Skeletal muscle tissue (tissue), 4 donors: ENCODE measurements around the gene ARHGEF16. TPM values are rescaled to one million over a fixed set of nuclear protein-coding genes. Genes with fewer than 3 reads are reported as not detected.

Source experiments
- H3K27ac ChIP-seq: one replicate; pipeline ENCODE4 v1.7.0; 2013; ENCODE audit warnings: mild to moderate bottlenecking, low read depth, low read length, inconsistent platforms
- H3K27me3 ChIP-seq, 3 donors: one replicate each; pipeline ENCODE4 v1.7.0; 2013; ENCODE audit warnings: low read length in 3 of 3; ENCODE audit not compliant: control insufficient read depth in 3 of 3, insufficient read depth in 3 of 3
- H3K36me3 ChIP-seq, 3 donors: one replicate each; pipeline ENCODE4 v1.7.0; 2013; ENCODE audit warnings: low read length in 3 of 3; ENCODE audit not compliant: control insufficient read depth in 3 of 3, insufficient read depth in 3 of 3
- H3K4me1 ChIP-seq, 3 donors: one replicate each; pipeline ENCODE4 v1.7.0; 2013; ENCODE audit warnings: low read length in 3 of 3, mild to moderate bottlenecking in 3 of 3; ENCODE audit not compliant: control insufficient read depth in 3 of 3, insufficient read depth in 3 of 3
- H3K4me3 ChIP-seq, 3 donors: one replicate each; pipeline ENCODE4 v1.7.0; 2013; ENCODE audit warnings: low read length in 3 of 3
- H3K9ac ChIP-seq, 3 donors: one replicate each; pipeline ENCODE4 v1.7.0; 2013; ENCODE audit warnings: low read length in 3 of 3, mild to moderate bottlenecking in 3 of 3, moderate library complexity in 2 of 3, low read depth in 1 of 3
- H3K9me3 ChIP-seq, 3 donors: one replicate each; pipeline ENCODE4 v1.7.0; 2013; ENCODE audit warnings: low read length in 3 of 3; ENCODE audit not compliant: control insufficient read depth in 3 of 3
- total RNA-seq: library from RNA; depleted of rRNA; stranded (reverse); fragments of >200 nt; gene quantifications from one replicate; pipeline ENCODE4 v1.2.3, GENCODE V29; 2014
- donor health status: Osteomylitis.

The ARHGEF16 gene
- total RNA-seq, 1 donor from 2014 or later, result 0.52 TPM

DNA sequence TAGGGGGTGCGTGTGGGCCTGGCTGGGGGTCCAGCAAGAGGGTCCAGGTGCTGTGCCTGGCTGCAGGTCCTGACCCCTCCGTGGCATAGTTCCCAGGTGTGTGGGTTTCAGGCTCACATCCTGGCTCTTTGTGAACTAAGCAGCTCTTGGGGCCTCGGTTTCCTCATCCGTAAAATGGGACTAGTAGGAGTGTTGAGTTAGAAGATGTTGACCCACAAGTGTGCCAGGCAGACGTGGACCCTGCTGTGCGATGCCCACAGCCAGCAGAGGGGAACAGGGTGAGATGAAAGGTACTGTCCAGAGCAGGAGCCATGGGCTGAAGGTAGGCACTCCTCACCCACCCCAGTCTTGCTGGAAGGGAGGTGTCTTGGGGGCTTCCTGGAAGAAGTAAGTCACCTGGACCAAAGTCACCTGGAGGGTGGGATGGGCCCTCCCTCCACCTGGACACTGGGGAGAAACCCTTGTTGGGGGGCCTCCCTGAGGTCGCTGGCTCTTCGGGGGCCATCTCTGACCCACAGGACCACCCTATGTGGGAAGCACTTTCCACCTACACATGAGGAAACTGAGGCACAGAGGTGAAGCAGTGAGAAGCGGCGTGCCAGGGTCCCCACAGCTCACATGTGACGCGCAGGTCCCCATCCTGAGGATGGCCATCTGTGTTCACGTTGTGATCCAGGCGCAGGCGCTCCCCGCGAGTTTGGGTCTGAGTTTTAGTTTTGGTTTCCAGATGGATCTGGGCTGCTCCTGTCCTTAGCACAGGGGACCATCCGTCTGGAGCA, 1.4 kb downstream of the ARHGEF16 start:
- H3K27ac ChIP-seq, result no peak overlapping the region
- H3K27me3 ChIP-seq, result peaks cover 19 to 36% (median 21%) of the 10 kb centered on the region in 3 donors
- H3K4me3 ChIP-seq, result no peak overlapping the region
- peaks cover 43 to 53% (median 52%) of the 10 kb centered on the region in 3 donors for H3K4me1 ChIP-seq
- no peaks in the 10 kb centered on the region for H3K36me3 ChIP-seq
- H3K9ac ChIP-seq, result peak overlapping the region in 1 of 3 donors; percentile 50
- H3K9me3 ChIP-seq, result no peaks in the 10 kb centered on the region

DNA sequence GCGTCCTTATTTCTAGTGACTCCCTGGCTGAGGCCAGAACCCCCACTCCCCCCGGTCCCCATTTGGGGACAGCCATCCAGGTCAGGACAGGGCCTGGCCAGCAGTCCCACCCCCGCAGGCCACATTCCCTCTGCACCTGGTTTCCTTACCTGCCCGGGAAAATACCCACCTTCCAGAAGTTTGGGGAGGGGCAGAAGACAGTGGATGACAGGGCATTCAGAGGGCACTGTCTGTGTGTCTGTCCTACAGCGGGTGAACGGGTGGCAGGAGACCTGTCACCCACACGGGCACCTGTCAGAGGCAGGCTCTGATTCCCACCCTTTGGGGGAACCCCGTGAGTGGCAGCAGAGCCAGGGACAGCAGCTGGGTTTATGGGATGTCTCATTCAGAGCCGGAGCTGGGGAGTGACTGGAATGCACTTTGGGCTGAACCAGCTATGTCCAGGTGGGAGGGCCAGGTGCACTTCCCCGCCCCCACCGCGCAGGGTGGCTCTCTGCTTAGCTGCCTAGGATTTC, 2.0 kb downstream of the ARHGEF16 start:
- H3K9me3 ChIP-seq, result no peaks in the 10 kb centered on the region

DNA sequence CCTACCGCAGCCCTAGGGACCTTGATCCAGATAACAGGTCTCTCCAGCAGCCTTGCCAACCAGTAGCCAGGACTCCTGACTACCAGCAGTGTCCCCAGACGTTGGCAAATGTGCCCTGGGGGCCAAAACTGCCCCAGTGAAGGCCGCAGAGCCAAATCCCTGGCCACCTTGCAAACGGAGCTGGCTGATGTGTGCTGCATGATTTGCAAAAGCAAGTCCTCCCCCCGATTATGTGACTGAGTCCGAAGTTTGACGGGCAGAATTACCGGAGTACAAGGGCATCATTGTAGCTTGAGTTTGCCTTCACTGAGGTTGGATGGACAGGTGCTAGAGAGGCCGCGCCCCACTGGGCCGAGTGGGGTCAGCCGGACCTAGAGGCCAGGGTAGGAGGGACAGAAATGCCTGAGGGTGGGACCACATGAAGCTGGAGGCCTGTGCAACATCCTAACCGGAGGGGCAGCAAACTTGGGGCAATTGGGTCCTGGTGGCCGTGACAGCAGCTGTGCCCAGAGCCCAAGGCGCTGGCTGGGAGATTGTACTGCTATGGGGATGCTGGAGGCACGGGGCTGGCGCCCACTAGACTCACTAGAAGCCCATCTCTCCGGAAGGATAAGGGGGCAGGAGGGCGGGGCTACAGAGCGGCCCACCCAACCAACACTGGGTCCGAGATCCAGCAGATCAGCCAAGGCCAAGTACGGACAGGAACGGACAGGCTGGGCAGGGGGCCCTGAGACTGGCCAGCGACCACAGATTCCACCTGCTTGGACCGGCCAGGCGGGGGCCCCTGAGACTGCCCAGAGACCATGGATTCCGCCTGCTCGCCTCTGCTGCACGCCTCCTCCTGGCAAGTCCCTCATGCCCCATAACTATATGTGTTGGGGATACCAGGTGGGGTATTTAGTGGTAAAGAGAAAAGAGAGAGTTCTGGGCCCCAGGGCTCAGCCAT, 2.8 kb downstream of the ARHGEF16 start:
- H3K27ac ChIP-seq, result no peak overlapping the region
- H3K27me3 ChIP-seq, result peaks cover 13 to 29% (median 15%) of the 10 kb centered on the region in 3 donors
- peaks cover 43 to 54% (median 53%) of the 10 kb centered on the region in 3 donors for H3K4me1 ChIP-seq
- H3K4me3 ChIP-seq, result peak overlapping the region in 1 of 3 donors; percentile 52
- H3K36me3 ChIP-seq, result no peaks in the 10 kb centered on the region
- H3K9me3 ChIP-seq, result no peaks in the 10 kb centered on the region
- H3K9ac ChIP-seq, result peak overlapping the region in 2 of 3 donors; percentile 53 to 83

More for the DNA sequence above, 2.0 kb downstream of the ARHGEF16 start:
- no peak overlapping the region for H3K27ac ChIP-seq
- H3K9ac ChIP-seq, result peak overlapping the region in 1 of 3 donors; percentile 32
- peaks cover 16 to 31% (median 16%) of the 10 kb centered on the region in 3 donors for H3K27me3 ChIP-seq
- H3K4me1 ChIP-seq, result peaks cover 43 to 54% (median 53%) of the 10 kb centered on the region in 3 donors
- no peaks in the 10 kb centered on the region for H3K36me3 ChIP-seq
- no peak overlapping the region for H3K4me3 ChIP-seq

DNA sequence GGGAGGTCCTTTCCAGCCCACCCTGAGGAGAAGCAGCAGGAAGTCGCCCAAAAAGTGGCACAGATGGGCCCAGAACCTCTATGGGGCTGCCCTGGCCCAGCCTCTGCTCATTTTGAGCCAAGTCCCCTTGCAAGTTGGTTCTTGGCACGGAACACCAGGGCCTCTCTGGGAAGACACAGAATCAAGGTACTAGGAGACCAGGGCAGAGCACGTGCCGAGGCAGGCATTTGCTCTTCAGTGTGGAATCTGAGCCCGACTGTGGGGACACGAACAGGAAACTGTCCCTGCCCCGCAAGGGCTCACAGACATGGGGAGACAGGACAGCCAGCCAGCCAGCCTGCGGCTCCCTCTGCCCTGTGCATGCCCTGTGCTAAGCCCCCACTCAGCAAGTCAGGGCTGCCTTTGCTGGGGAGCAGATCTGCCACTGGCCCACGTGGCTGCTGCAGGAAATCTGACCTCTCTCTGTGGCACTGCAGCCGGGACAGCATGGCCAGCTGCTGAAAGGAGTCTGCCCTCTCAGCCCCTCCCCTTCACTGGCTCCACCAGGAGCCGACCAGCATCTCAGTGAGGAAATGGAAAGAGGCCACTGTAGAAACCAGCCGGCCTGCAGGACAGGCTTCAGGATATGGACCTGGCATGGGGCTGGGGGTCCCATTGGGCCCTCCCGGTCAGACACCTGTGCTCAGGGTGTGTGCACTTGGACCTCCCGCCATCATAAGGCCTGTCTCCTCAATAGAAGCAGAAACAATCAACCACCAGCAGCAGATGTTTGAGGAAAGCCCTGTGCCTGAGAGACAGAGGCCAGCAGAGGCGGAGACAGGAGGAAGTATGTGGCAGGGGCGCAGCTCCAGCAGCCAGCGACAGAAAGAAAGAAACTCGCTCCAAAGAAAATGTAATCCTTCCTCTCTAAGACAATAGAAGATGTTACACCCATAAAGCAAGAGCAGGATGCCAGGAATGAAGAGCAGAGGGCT, 3.7 kb downstream of the ARHGEF16 start:
- H3K4me3 ChIP-seq, result peak overlapping the region in 2 of 3 donors; percentile 32 to 52
- peaks cover 6 to 20% (median 9%) of the 10 kb centered on the region in 3 donors for H3K27me3 ChIP-seq
- H3K27ac ChIP-seq, result no peak overlapping the region
- no peaks in the 10 kb centered on the region for H3K9me3 ChIP-seq
- peak overlapping the region; percentile 53 to 83 (median 61) for H3K9ac ChIP-seq
- no peaks in the 10 kb centered on the region for H3K36me3 ChIP-seq
- H3K4me1 ChIP-seq, result peaks cover 43 to 55% (median 53%) of the 10 kb centered on the region in 3 donors

DNA sequence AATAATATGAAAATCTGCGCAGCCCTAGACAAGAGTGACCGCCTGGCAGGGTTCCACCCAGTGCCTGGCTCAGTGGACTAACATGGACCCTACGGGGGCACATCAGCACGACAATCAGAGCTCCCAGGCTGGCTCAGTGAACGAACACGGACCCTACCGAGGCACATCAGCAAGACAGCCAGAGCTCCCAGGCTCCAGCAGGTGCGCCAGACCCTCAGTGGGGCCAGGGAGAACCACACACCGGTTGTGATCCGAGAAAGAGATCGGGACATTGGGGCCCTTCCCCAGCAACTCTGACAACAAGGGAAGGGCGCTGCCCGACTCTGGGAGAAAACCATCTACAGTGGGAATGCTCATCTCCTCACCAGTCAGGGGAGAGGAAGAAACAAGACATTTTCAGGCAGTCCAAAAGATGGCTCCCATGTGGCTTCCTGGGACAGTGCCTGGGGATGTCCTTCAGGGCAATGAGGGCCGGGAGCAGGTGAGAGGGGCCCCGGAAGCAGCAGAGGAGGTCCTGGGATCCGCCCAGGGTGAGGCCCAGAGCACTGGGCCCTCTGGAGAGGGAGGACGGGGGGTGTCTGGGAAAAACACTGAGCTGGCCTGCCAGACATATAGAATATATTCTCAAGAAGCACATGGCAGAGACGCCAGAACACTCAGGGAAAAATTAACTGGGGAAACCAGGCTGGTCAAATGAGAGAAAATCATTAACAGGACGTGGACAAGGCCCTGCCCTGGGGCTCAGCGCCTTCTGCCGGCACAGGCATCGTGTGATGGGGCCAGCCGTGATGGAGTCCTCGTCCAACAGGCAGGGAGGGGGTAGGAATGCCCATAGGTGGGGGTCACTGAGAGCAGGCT, 4.8 kb downstream of the ARHGEF16 start:
- Histone ChIP-seq H3K9ac (peak overlapping the region in 1 of 3 donors; percentile 63), H3K4me1 (peaks cover 37 to 46% (median 42%) of the 10 kb centered on the region in 3 donors), H3K27ac (peak overlapping the region; percentile 51)

DNA sequence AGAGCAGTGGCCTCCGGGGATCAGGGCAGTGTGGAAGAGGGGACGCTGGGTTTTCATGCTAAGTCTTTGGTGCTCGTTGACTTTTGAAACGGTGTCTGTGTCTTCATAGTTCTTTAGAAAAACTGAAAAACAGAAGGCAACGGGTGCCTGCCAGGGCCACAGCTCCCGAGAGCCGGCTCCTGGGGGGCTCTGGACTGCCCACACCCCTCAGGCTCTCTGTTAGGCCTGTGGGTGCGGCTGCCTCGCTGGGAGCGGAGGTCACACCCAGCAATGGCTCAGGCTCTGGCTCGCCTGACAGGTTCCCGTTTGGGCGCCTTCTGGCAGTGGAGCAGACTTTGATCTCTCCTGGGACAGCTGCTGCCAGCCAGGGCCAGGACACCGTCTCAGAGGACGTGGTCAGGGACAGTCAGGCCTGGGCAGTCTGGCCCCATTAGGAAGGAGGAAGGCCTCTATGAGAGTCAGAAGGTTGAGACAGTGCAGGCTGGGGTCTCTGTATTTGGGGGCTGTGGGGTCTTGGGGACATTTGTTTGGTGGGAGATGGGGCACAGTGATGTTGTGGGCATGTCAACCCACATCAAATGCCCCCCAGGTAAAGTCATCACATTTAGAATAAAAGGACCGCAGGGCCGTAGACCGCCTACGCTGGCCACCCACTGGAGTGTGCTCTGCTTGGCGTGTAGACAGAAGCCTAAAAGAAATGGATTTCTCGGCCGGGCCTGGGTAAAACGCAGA, 5.6 kb downstream of the ARHGEF16 start:
- H3K9me3 ChIP-seq, result no peaks in the 10 kb centered on the region
- H3K27me3 ChIP-seq, result peaks cover 0 to 8% (median 0%) of the 10 kb centered on the region in 3 donors
- peaks cover 37 to 46% (median 42%) of the 10 kb centered on the region in 3 donors for H3K4me1 ChIP-seq
- peak overlapping the region; percentile 51 for H3K27ac ChIP-seq
- H3K9ac ChIP-seq, result peak overlapping the region; percentile 50 to 63 (median 61)
- no peak overlapping the region for H3K4me3 ChIP-seq
- no peaks in the 10 kb centered on the region for H3K36me3 ChIP-seq

More for the DNA sequence above, 4.8 kb downstream of the ARHGEF16 start:
- no peaks in the 10 kb centered on the region for H3K36me3 ChIP-seq
- H3K9me3 ChIP-seq, result no peaks in the 10 kb centered on the region
- H3K4me3 ChIP-seq, result no peak overlapping the region
- H3K27me3 ChIP-seq, result peaks cover 0 to 9% (median 0%) of the 10 kb centered on the region in 3 donors

DNA sequence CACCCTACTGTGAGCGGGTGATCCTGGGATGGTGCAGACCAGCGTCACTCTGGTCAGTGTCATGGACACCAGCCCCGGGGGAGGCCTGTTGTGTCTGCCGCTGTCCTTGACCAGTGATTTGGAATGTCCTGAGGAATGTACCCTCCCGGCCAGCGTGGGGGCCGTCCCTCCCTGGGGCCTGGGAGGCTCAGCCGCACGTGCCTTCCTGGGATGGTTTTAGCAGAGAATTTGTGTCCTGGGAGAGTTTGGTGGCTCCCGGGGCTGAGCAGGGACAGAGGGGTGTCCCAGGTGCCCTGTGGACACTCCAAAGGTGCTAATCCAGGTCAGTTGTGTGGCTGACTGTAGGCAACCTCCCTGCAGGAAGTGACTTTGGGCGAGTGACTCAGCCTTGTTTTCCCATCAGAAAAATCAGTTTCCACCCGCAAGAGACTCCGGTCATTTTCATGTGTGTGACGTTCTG, 6.2 kb downstream of the ARHGEF16 start:
- peak overlapping the region; percentile 51 for H3K27ac ChIP-seq
- no peaks in the 10 kb centered on the region for H3K36me3 ChIP-seq
- no peaks in the 10 kb centered on the region for H3K9me3 ChIP-seq
- no peak overlapping the region for H3K4me3 ChIP-seq
- peak overlapping the region in 1 of 3 donors; percentile 63 for H3K9ac ChIP-seq
- peaks cover 37 to 42% (median 42%) of the 10 kb centered on the region in 3 donors for H3K4me1 ChIP-seq
- peaks cover 0 to 2% (median 0%) of the 10 kb centered on the region in 3 donors for H3K27me3 ChIP-seq
